ENCODE measurements around the gene IDUA. TPM values are rescaled to one million over a fixed set of nuclear protein-coding genes. Genes with fewer than 3 reads are reported as not detected.

IDUA gene
- total and polyA plus RNA-seq, 2 donors (not counting 1 experiment from before 2014, with no cell fraction given), result 57.0 to 67.4 TPM

DNA sequence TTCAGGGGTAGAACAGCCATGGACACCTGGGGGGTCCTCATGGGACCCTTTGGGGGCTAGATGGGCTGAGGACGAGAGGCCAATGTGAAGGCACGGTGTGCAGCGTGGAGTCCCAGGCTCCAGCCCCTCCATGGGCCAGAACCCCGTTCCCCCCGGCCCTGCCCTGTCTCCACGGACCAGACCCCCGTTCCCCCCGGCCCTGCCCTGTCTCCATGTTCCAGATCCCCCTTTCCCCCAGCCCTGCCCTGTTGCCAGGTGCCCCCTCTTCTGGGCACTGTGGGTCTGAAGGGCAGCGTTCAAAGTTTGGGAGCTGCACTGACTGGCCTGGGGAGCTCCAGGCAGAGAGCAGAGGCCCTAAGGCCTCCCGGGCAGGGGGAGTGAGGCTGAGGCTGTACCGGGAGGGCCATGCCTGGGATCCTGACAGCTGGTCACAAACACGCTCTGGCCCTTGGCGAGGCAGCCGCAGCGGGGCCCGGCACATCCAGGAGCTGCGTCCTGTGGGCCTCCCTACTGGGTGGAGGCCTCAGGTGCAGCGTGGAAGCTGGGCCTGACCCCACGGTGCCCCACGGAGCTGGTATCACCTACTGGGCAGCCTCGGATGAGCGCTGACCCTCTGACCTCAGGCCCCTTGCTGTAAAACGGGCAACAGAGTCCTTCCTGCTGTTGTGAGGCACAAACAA is 22.4 kb upstream of the IDUA start:
- intact Hi-C loops (cut with micrococcal nuclease), result no loop called here
- H3K4me3 ChIP-seq (ENCODE audit: control extremely low read depth in 1 of 5, extremely low read depth in 1 of 5, insufficient read depth in 1 of 5, low read depth in 2 of 5, low read length in 4 of 5), result no peak overlapping the region
- WGBS (ENCODE audit: insufficient coverage), result 96% methylated on average over 23 of the region's 23 CpGs
- no peak for DNase-seq
- no peak for TF ChIP-seq EZH2 (IDR thresholded peaks at IDR 0.05; ENCODE audit: borderline replicate concordance, insufficient read depth, low read depth, low read length, poor library complexity, severe bottlenecking)
- TF ChIP-seq, protein P1, sequence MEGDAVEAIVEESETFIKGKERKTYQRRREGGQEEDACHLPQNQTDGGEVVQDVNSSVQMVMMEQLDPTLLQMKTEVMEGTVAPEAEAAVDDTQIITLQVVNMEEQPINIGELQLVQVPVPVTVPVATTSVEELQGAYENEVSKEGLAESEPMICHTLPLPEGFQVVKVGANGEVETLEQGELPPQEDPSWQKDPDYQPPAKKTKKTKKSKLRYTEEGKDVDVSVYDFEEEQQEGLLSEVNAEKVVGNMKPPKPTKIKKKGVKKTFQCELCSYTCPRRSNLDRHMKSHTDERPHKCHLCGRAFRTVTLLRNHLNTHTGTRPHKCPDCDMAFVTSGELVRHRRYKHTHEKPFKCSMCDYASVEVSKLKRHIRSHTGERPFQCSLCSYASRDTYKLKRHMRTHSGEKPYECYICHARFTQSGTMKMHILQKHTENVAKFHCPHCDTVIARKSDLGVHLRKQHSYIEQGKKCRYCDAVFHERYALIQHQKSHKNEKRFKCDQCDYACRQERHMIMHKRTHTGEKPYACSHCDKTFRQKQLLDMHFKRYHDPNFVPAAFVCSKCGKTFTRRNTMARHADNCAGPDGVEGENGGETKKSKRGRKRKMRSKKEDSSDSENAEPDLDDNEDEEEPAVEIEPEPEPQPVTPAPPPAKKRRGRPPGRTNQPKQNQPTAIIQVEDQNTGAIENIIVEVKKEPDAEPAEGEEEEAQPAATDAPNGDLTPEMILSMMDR (IDR thresholded peaks at IDR 0.05), result no peak
- H3K4me2 ChIP-seq (replicated peaks; ENCODE audit: low read depth, low read length, poor library complexity, severe bottlenecking), result no peak overlapping the region
- no peak overlapping the region for H3K9ac ChIP-seq (ENCODE audit: low read length)
- peaks cover 34% of the 10 kb centered on the region for H4K20me1 ChIP-seq (ENCODE audit: control insufficient read depth, insufficient read depth, low read length, poor library complexity, severe bottlenecking)
- H3K4me1 Mint-ChIP-seq, result peaks cover 1% of the 10 kb centered on the region
- H3K27me3 Mint-ChIP-seq, result no peaks in the 10 kb centered on the region
- peaks cover 0 to 6% (median under 1%) of the 10 kb centered on the region in 4 experiments for H3K27me3 ChIP-seq (replicated peaks in 1 of 4; ENCODE audit: control extremely low read depth in 1 of 4, control insufficient read depth in 3 of 4, insufficient read depth in 4 of 4, low read length in 3 of 4)
- H3K27ac Mint-ChIP-seq, result no peak overlapping the region
- no peak overlapping the region for H2AFZ ChIP-seq (ENCODE audit: insufficient read depth, low read depth, low read length, poor library complexity, severe bottlenecking)
- H3K9me3 Mint-ChIP-seq (ENCODE audit: insufficient read depth), result no peaks in the 10 kb centered on the region
- H3K36me3 ChIP-seq (replicated peaks in 1 of 2; ENCODE audit: control extremely low read depth in 1 of 2, control insufficient read depth in 1 of 2, extremely low read depth in 1 of 2, insufficient read depth in 2 of 2, low read length in 1 of 2), result peaks cover 0 to 6% of the 10 kb centered on the region in 2 experiments
- ATAC-seq (ENCODE audit: low read depth), result no peak
- POLR2A ChIA-PET, result interaction anchor here (0.7 to 1.0 kb wide), 2 partner anchors 27 to 62 kb away, joined by 3 to 6 read pairs; no protein-coding TSS in a partner anchor
- H3K9me3 ChIP-seq (ENCODE audit: control extremely low read depth in 1 of 3, control insufficient read depth in 2 of 3, insufficient read depth in 1 of 3, low read length in 2 of 3), result no peaks in the 10 kb centered on the region
- peaks cover 5% of the 10 kb centered on the region for H3K79me2 ChIP-seq (ENCODE audit: control insufficient read depth, insufficient read depth, low read length)
- CTCF ChIA-PET, result no interaction called here
- H3K4me1 ChIP-seq (ENCODE audit: control insufficient read depth in 2 of 2, insufficient read depth in 2 of 2, low read length in 2 of 2), result peaks cover 4 to 13% of the 10 kb centered on the region in 2 donors
- H3K27ac ChIP-seq (ENCODE audit: low read length in 2 of 2), result no peak overlapping the region
- no peak overlapping the region for H3K4me3 Mint-ChIP-seq

DNA sequence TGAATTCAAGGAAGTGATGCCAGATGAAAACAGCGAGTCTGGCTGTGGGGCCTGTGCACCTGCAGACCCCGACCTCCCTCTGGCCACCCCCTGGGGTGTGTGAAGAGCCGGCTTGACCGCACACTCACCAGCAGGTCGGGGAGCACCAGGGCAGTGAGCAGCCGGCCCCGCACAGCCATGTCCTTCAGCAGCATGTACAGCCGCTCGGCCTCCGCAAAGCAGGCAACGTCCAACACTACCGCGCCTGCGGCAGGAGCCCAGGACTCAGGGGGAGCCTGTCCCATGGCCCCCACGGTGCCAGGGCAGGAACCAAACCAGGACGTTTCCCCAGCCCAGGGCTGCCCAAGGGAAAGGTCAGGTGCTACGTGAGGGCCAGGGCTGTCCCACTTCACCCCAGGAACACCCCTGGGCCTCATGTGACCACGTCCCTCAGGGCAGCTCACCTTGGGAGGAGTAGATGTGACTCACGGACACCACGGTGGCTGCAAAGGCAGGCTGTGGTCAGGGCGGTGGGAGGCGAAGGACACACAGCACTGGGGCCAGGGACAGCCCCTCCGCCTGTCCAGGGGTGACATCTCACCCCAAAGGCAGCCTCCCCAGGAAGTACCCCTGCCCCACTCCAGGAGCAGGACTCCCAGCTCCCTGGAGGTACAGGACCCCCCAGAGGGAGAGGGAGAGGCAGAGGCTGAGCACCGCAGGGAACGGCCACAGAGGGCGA is 21.6 kb upstream of the IDUA start:
- H3K4me1 Mint-ChIP-seq, result no peaks in the 10 kb centered on the region
- H3K4me2 ChIP-seq (replicated peaks; ENCODE audit: low read depth, low read length, poor library complexity, severe bottlenecking), result no peak overlapping the region
- H3K4me3 Mint-ChIP-seq, result no peak overlapping the region
- no peaks in the 10 kb centered on the region for H3K9me3 ChIP-seq (ENCODE audit: control extremely low read depth in 1 of 3, control insufficient read depth in 2 of 3, insufficient read depth in 1 of 3, low read length in 2 of 3)
- H4K20me1 ChIP-seq (ENCODE audit: control insufficient read depth, insufficient read depth, low read length, poor library complexity, severe bottlenecking), result peaks cover 40% of the 10 kb centered on the region
- peaks cover 0 to 6% (median under 1%) of the 10 kb centered on the region in 4 experiments for H3K27me3 ChIP-seq (replicated peaks in 1 of 4; ENCODE audit: control extremely low read depth in 1 of 4, control insufficient read depth in 3 of 4, insufficient read depth in 4 of 4, low read length in 3 of 4)
- POLR2A ChIA-PET, result interaction anchor here (0.7 to 1.0 kb wide), 2 partner anchors 28 to 63 kb away, joined by 3 to 6 read pairs; no protein-coding TSS in a partner anchor
- no peak overlapping the region for H3K27ac Mint-ChIP-seq
- peaks cover 0 to 6% of the 10 kb centered on the region in 2 experiments for H3K36me3 ChIP-seq (replicated peaks in 1 of 2; ENCODE audit: control extremely low read depth in 1 of 2, control insufficient read depth in 1 of 2, extremely low read depth in 1 of 2, insufficient read depth in 2 of 2, low read length in 1 of 2)
- H3K9ac ChIP-seq (ENCODE audit: low read length), result no peak overlapping the region
- 94% methylated on average over 25 of the region's 26 CpGs for WGBS (ENCODE audit: insufficient coverage)
- ATAC-seq (ENCODE audit: low read depth) (no peak), DNase-seq (no peak)
- intact Hi-C loops (cut with micrococcal nuclease), result no loop called here
- TF ChIP-seq, protein P1 (IDR thresholded peaks at IDR 0.05), result no peak
- TF ChIP-seq EZH2 (IDR thresholded peaks at IDR 0.05; ENCODE audit: borderline replicate concordance, insufficient read depth, low read depth, low read length, poor library complexity, severe bottlenecking), result no peak
- H3K27ac ChIP-seq (ENCODE audit: low read length in 2 of 2), result no peak overlapping the region
- no peaks in the 10 kb centered on the region for H3K27me3 Mint-ChIP-seq
- H3K79me2 ChIP-seq (ENCODE audit: control insufficient read depth, insufficient read depth, low read length), result peaks cover 9% of the 10 kb centered on the region
- H3K9me3 Mint-ChIP-seq (ENCODE audit: insufficient read depth), result no peaks in the 10 kb centered on the region
- peaks cover 4 to 13% of the 10 kb centered on the region in 2 donors for H3K4me1 ChIP-seq (ENCODE audit: control insufficient read depth in 2 of 2, insufficient read depth in 2 of 2, low read length in 2 of 2)
- no peak overlapping the region for H2AFZ ChIP-seq (ENCODE audit: insufficient read depth, low read depth, low read length, poor library complexity, severe bottlenecking)
- H3K4me3 ChIP-seq (ENCODE audit: control extremely low read depth in 1 of 5, extremely low read depth in 1 of 5, insufficient read depth in 1 of 5, low read depth in 2 of 5, low read length in 4 of 5), result no peak overlapping the region
- CTCF ChIA-PET, result no interaction called here

All from B cell (primary cell).